IPS-NIHi7 (cell line): ENCODE data around the gene XYLT1.
"Not testable (repeated sequence)": the region's sequence is repeated elsewhere in the genome, so short reads cannot be mapped to it uniquely, and the experiment has no call there.

Experiments
- DNase-seq: peaks from one replicate; pipeline ENCODE4 v3.0.0; 2012; ENCODE audit warnings: mixed read lengths; ENCODE audit errors: extremely low spot score

The XYLT1 gene

GRCh38 chr16:17311333-17312093 lies 159.2 kb downstream of the XYLT1 start:
- DNase-seq, result peak; percentile 20

GRCh38 chr16:17309510-17309909 lies 161.2 kb downstream of the XYLT1 start:
- DNase-seq, result no peak

DNA sequence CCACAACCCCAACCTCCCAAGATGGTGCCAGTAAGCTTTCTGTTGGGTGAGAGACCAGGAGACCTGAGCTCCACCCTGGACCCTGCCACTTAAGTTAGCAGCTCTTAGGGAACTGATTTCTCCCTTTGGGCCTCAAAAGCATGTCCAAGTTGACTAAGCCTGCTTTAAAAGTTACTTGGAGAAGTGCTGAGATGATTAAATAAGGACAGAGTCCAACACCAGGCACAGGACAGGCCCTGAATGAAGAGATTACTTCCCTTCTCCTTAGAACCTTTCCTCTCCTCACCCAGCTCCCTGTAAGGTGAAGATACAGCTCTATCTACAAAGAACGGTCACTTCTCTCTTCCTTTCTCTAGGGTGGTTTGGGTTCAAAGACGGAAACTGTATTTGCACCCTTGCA lies 162.6 kb downstream of the XYLT1 start:
- DNase-seq, result no peak

DNA sequence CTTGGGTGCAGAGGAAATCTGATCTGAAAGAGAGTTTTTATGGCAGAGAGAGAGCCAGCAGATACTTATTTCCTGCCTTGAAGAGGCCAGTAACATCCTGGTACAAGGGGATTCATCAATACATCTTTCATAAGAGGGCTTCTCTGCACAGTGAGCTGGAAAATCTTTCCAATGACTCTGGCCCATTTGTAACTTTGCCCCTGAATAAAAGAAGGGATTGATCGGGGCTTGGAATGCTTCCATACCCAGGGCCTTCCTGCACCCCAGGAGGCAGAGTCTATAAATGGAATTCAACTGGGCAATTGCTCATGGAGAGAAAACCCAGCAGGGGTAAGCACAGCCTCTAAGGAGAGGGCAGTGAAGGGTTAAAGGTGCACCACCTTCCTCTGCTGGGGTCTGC lies 163.3 kb downstream of the XYLT1 start:
- no peak for DNase-seq

DNA sequence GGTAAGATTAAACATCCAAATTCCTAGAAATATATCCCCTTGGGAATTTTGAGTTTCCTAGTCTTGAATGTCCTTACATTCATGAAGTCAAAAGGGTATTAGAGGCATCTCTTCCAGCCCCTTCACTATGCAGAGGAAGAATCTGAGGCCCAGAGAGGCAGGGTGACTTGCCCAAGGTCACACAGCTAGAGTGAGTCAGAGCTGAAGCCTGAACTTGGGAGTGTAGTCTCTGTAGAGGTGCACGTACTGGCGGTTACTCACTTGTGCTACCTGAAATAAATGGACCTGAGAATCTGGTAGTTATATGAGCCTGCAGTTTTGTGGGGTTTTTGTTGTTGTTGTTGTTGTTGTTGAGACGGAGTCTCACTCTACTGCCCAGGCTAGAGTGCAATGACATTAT lies 164.0 kb downstream of the XYLT1 start:
- DNase-seq, result no peak

DNA sequence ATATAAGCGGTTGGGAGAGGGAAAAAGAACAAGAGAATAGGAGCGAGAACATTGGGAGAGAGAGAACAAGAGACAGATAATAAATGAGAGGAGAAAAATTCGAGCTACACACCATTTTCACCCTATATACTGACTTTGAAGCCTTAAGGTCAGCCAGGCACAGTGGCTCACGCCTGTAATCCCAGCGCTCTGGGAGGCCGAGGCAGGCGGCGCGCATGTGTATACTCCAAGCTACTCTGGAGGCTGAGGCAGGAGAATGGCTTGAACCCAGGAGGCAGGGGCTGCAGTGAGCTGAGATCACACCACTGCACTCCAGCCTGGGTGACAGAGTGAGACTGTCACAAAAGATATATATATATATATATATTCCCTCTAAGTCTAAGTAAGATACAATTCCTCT lies 164.5 kb downstream of the XYLT1 start:
- not testable (repeated sequence) for DNase-seq

DNA sequence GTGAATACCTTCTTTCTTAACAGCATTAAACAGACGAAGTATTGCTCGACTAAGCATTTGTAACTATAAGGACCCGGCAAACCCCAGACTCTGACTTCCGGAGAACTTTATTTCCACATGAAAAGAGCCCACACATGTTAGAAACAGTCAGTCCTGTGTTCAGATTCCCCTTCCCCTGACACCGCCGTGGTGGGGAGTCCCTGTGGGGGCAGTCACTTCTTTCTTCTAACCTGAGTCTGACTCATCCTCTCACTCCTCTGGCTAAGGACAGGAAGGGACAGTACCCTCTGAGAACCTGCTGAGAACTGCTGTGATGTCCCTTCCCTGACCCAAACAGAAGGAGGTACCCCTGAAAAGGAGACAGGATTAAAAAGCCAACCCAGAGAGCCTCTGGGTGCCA lies 165.1 kb downstream of the XYLT1 start:
- DNase-seq, result peak; percentile 23

DNA sequence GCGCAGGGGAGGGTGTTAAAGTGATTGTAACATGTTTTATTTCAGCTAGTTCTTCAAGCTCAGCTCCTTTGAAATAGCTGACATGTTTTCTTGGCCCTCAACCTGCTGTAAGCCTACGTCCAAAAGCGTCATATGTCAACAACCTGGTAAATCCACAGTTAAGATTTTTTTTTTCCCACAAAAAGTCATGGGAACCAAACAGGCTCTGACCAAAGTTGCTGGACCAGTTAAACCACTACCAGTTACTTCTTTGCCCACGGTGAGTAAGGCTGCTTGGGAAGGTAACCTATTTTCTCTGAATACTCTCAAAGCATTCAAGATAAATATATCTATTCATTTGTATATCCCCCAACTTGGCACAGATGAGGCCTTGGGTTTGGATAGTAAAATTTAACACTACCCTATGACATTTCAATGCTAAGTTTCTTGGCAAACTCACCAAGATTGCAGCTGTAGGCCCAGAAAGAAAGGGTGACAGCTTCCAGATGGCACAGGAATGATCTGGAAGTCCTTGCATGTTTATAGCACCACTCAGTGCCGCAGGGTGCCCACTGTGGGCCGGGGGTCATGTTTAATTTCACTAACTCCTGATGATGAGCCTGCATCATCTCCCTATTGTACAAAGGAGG lies 166.2 kb downstream of the XYLT1 start:
- DNase-seq, result no peak

DNA sequence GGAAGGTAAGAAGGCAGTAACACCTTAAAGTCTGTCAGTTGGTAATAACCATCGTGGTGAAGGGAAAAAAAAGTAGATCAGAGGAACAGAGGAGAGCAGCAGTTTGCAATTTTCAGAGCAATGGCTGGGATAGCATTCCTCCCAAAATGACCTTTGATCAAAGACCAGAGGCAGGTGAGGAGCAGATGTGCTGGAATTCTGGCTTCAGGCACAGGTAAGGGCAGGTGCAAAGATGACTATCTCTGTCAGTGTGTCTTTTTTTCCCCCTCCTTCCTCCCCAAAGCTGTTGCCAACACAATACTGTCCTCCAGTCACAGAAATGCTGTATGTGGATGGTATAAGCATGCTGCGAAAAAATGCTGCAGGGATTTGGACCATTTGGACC lies 166.7 kb downstream of the XYLT1 start:
- DNase-seq, result no peak

GRCh38 chr16:17303101-17303500 lies 167.7 kb downstream of the XYLT1 start:
- no peak for DNase-seq

DNA sequence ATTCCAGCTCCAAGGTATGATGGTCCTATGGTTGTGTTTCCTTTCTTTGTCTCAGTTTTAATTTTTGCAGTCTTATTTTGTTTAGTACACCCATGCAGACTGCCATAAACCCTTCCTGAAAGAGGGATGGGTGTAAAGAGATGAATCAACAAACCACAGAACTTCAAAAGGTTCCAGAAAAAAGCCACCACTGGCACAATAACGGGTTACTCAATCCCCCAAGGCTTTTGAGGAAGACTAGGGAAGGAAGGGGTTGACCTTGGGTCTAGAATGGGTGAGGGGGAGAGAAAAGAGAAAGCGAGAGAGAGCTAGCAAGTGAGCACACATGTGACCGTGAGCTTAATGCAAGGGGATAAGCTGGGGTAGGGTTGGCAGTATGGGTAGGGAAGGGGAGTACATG lies 168.1 kb downstream of the XYLT1 start:
- DNase-seq, result no peak

- DNase-seq, result no peak
Observed at GRCh38 chr16:17302214-17302613, 168.5 kb downstream of the XYLT1 start.

- DNase-seq, result no peak
Observed at GRCh38 chr16:17301593-17302135, 169.1 kb downstream of the XYLT1 start.

GRCh38 chr16:17301184-17301583 lies 169.6 kb downstream of the XYLT1 start:
- DNase-seq, result no peak

DNA sequence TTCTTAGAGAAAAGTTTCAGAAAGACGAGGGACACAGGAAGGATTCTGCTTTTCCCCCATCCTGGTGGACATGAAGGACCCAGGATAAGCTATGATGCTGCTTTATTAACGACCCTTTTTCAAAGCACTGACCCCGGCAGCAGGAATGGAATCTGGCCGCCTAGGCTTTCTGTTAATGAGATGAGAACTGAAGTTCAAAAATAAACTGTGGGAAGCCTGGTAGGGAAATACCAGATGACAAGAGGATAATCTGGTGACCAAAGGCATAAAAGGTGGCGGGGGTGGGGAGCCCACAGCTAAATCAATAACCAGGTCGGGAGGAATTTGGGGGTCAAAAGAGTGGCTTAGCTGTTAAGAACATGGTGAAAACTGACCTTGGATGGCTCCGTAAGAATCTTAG lies 171.0 kb downstream of the XYLT1 start:
- DNase-seq, result no peak

GRCh38 chr16:17298238-17298637 lies 172.5 kb downstream of the XYLT1 start:
- DNase-seq, result no peak

GRCh38 chr16:17296431-17296830 lies 174.3 kb downstream of the XYLT1 start:
- peak; percentile 26 for DNase-seq

GRCh38 chr16:17295948-17296347 lies 174.8 kb downstream of the XYLT1 start:
- DNase-seq, result no peak

GRCh38 chr16:17294856-17295255 lies 175.9 kb downstream of the XYLT1 start:
- no peak for DNase-seq

DNA sequence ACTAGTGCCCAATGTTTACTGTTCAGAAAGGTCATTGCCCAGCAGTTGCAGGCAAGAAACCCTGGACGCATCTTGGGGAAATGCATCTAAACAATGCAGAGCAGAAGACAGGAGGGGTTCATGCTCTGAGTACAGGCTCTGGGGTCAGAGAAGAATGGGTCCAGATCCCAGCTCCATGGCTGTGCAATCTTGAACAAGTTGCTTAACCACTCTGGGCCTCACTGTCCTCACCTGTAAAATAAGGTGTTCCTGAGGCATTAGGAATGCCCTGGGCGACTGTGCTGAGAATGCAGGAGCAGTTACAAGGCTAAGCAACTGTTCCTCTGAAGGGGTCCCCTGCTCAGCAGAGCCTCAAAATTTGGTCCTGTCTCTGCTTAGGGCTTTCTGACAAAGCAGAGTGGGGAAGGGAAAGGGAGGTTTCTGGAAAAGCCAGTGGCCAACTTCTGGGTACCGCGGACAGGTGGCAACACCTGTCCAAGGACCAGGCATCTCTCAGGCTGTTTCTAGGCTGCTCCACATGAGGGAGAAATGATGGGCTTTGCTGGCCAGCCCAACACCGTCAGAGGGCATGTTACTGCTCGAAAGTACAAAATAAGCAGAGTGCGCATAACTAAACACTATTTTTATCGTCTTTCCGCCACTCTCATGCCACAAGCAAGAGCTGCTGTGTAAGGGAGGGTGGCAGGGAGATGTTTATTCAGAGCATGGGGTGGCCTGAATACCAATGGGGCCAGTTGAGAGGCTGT lies 176.8 kb downstream of the XYLT1 start:
- no peak for DNase-seq

GRCh38 chr16:17291289-17291688 lies 179.5 kb downstream of the XYLT1 start:
- no peak for DNase-seq
